GM23338 (cell line): ENCODE results near the gene KIRREL3. TPM values are rescaled to one million over a fixed set of nuclear protein-coding genes. Genes with fewer than 3 reads are reported as not detected.

Source experiments
- ATAC-seq: fragments of 200-7000 bp; cut with Tn5 transposase; 3 replicates; pipeline ENCODE4 v1.9.1; 2020
- DNase-seq: peaks from one replicate; pipeline ENCODE4 v3.0.0-alpha.2; 2015; ENCODE audit warnings: low spot score
- H2AFZ ChIP-seq: fragments of 200-600 bp; sonication (generic); 2 replicates; pipeline ENCODE4 v1.8.0; 2016; ENCODE audit warnings: antibody characterized with exemption, mild to moderate bottlenecking, moderate library complexity
- H3F3A ChIP-seq: fragments of 200-600 bp; sonication (generic); replicated peaks from 2 replicates; pipeline ENCODE4 v1.8.0; 2017; ENCODE audit warnings: antibody characterized with exemption, mixed run types, low read depth
- H3K27ac ChIP-seq: fragments of 200-600 bp; sonication (generic); 2 replicates; pipeline ENCODE4 v1.6.1; 2016; ENCODE audit warnings: low read depth
- H3K27me3 ChIP-seq: fragments of 200-600 bp; sonication (generic); 2 replicates; pipeline ENCODE4 v1.8.0; 2016; ENCODE audit warnings: mild to moderate bottlenecking, mixed run types, moderate library complexity; ENCODE audit not compliant: insufficient read depth
- H3K36me3 ChIP-seq: fragments of 200-600 bp; sonication (generic); 2 replicates; pipeline ENCODE4 v1.8.0; 2016; ENCODE audit warnings: mild to moderate bottlenecking; ENCODE audit not compliant: insufficient read depth
- H3K4me1 ChIP-seq: fragments of 200-600 bp; sonication (generic); 2 replicates; pipeline ENCODE4 v1.8.0; 2016; ENCODE audit warnings: mild to moderate bottlenecking, moderate library complexity; ENCODE audit not compliant: insufficient read depth
- H3K4me2 ChIP-seq: fragments of 200-600 bp; sonication (generic); 2 replicates; pipeline ENCODE4 v1.7.1; 2017; ENCODE audit warnings: mixed run types
- H3K4me3 ChIP-seq: fragments of 200-600 bp; sonication (generic); 2 replicates; pipeline ENCODE4 v1.6.1; 2016; ENCODE audit warnings: mixed run types
- H3K79me2 ChIP-seq: fragments of 200-600 bp; sonication (generic); replicated peaks from 2 replicates; pipeline ENCODE4 v1.8.0; 2017; ENCODE audit warnings: mild to moderate bottlenecking; ENCODE audit not compliant: insufficient read depth
- H3K9me2 ChIP-seq: fragments of 200-600 bp; sonication (generic); 2 replicates; pipeline ENCODE4 v1.8.0; 2017; ENCODE audit not compliant: insufficient read depth
- H4K20me1 ChIP-seq: fragments of 200-600 bp; sonication (generic); replicated peaks from 2 replicates; pipeline ENCODE4 v1.8.0; 2017; ENCODE audit warnings: mild to moderate bottlenecking; ENCODE audit not compliant: insufficient read depth
- H3K27ac Mint-ChIP-seq: 2 replicates; pipeline ENCODE4 v1.8.0; 2020; ENCODE audit warnings: inconsistent platforms, mild to moderate bottlenecking, moderate library complexity, mixed read lengths
- H3K27me3 Mint-ChIP-seq: 3 replicates; pipeline ENCODE4 v1.8.0; 2022; ENCODE audit warnings: low read depth, mild to moderate bottlenecking, moderate library complexity, mixed read lengths, inconsistent platforms; ENCODE audit not compliant: insufficient read depth, poor library complexity
- H3K36me3 Mint-ChIP-seq: 3 replicates; pipeline ENCODE4 v1.8.0; 2021; ENCODE audit warnings: low read depth, mild to moderate bottlenecking, inconsistent platforms, moderate library complexity, mixed read lengths
- H3K4me1 Mint-ChIP-seq: 3 replicates; pipeline ENCODE4 v1.8.0; 2020; ENCODE audit warnings: mild to moderate bottlenecking, inconsistent platforms, mixed read lengths
- H3K4me3 Mint-ChIP-seq: 3 replicates; pipeline ENCODE4 v1.8.0; 2021; ENCODE audit warnings: moderate library complexity, mild to moderate bottlenecking, inconsistent platforms, mixed read lengths
- H3K9me3 Mint-ChIP-seq: 3 replicates; pipeline ENCODE4 v1.8.0; 2020; ENCODE audit warnings: moderate library complexity, mild to moderate bottlenecking, inconsistent platforms, mixed read lengths
- CREB1 ChIP-seq: fragments of 250-450 bp; sonication (Bioruptor Pico); IDR thresholded peaks from 2 replicates; pipeline ENCODE4 v1.5.0; 2020; ENCODE audit warnings: low read depth, mild to moderate bottlenecking, moderate library complexity
- ETS1 ChIP-seq: IDR thresholded peaks from 2 replicates; pipeline ENCODE4 v1.6.1; 2016; ENCODE audit warnings: antibody characterized with exemption
- EZH2 ChIP-seq: fragments of 200-600 bp; sonication (generic); IDR thresholded peaks from one replicate; pipeline ENCODE4 v1.8.0; 2017; ENCODE audit warnings: antibody characterized with exemption, mild to moderate bottlenecking, low read depth; ENCODE audit not compliant: unreplicated experiment
- EZH2phosphoT487 ChIP-seq: fragments of 200-600 bp; sonication (generic); IDR thresholded peaks from one replicate; pipeline ENCODE4 v1.8.1; 2018; ENCODE audit warnings: antibody characterized with exemption; ENCODE audit not compliant: unreplicated experiment
- JUNB ChIP-seq: IDR thresholded peaks from one replicate; pipeline ENCODE4 v1.6.1; 2016; ENCODE audit warnings: antibody characterized with exemption; ENCODE audit not compliant: unreplicated experiment
- NANOG ChIP-seq: IDR thresholded peaks from 2 replicates; pipeline ENCODE4 v1.6.1; 2016; ENCODE audit warnings: antibody characterized with exemption, borderline replicate concordance
- POLR2AphosphoS5 ChIP-seq: IDR thresholded peaks from 2 replicates; pipeline ENCODE4 v1.6.1; 2016; ENCODE audit warnings: antibody characterized with exemption, low read depth
- STAT1 ChIP-seq: IDR thresholded peaks from one replicate; pipeline ENCODE4 v1.6.1; 2016; ENCODE audit warnings: antibody characterized with exemption; ENCODE audit not compliant: unreplicated experiment
- ZNF331 ChIP-seq: fragments of 250-450 bp; sonication (Bioruptor Pico); IDR thresholded peaks from 2 replicates; pipeline ENCODE4 v1.5.0; 2020; ENCODE audit warnings: low read depth, mild to moderate bottlenecking, moderate library complexity
- polyA plus RNA-seq: library from polyadenylated mRNA; unstranded; fragments of >200 nt; fragmentation: Nextera tagmentation; extraction: Ambion mirVana; gene quantifications from 2 replicates; pipeline ENCODE4 v1.2.1, GENCODE V29; 2016
- total RNA-seq: library from RNA; depleted of rRNA; stranded (reverse); fragments of >200 nt; shearing (Covaris generic); gene quantifications from 2 replicates; pipeline ENCODE4 v1.2.3, GENCODE V29; 2014
- TF ChIP-seq, protein P1 (sequence below), 2 experiments: fragments of 200-600 bp in 1 of 2; sonication (generic) in 1 of 2; conservative IDR thresholded peaks; 2 replicates each; pipeline versions ENCODE4 v1.5.1 to v1.6.1; 2016 to 2017; ENCODE audit warnings: antibody characterized with exemption in 2 of 2, low read depth in 2 of 2, mild to moderate bottlenecking in 2 of 2, moderate library complexity in 1 of 2
- TF ChIP-seq, protein P2 (sequence below): IDR thresholded peaks from one replicate; pipeline ENCODE4 v1.6.1; 2018; ENCODE audit warnings: antibody characterized with exemption; ENCODE audit not compliant: unreplicated experiment

Gene KIRREL3
- total and polyA plus RNA-seq, 2 experiments from 2014 or later = 0.13 to 1.5 TPM

GRCh38 chr11:126951465-126951864 lies 49.1 kb downstream of the KIRREL3 start:
- Histone ChIP-seq H2AFZ (no peak overlapping the region), H3K9me2 (no peaks in the 10 kb centered on the region), H3K27me3 (no peaks in the 10 kb centered on the region), H3K79me2 (no peaks in the 10 kb centered on the region), H3K4me3 (no peak overlapping the region), H3K36me3 (no peaks in the 10 kb centered on the region), H3F3A (no peaks in the 10 kb centered on the region), H3K4me2 (no peak overlapping the region), H3K4me1 (no peaks in the 10 kb centered on the region), H4K20me1 (no peaks in the 10 kb centered on the region), H3K27ac (no peak overlapping the region)
- DNase-seq (no peak), ATAC-seq (no peak)
- Mint-ChIP-seq H3K27me3 (peaks cover 5% of the 10 kb centered on the region), H3K36me3 (no peaks in the 10 kb centered on the region), H3K4me1 (no peaks in the 10 kb centered on the region; the same call in 2 of the 3 replicates), H3K27ac (no peak overlapping the region), H3K9me3 (no peaks in the 10 kb centered on the region), H3K4me3 (no peak overlapping the region)
- no peak for TF ChIP-seq ZNF331
- no peak for TF ChIP-seq NANOG
- TF ChIP-seq, protein P1, sequence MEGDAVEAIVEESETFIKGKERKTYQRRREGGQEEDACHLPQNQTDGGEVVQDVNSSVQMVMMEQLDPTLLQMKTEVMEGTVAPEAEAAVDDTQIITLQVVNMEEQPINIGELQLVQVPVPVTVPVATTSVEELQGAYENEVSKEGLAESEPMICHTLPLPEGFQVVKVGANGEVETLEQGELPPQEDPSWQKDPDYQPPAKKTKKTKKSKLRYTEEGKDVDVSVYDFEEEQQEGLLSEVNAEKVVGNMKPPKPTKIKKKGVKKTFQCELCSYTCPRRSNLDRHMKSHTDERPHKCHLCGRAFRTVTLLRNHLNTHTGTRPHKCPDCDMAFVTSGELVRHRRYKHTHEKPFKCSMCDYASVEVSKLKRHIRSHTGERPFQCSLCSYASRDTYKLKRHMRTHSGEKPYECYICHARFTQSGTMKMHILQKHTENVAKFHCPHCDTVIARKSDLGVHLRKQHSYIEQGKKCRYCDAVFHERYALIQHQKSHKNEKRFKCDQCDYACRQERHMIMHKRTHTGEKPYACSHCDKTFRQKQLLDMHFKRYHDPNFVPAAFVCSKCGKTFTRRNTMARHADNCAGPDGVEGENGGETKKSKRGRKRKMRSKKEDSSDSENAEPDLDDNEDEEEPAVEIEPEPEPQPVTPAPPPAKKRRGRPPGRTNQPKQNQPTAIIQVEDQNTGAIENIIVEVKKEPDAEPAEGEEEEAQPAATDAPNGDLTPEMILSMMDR (conservative IDR thresholded peaks at IDR 0.05; ENCODE audit: low read depth in 2 of 2) = no peak
- TF ChIP-seq STAT1 = no peak
- TF ChIP-seq, protein P2, sequence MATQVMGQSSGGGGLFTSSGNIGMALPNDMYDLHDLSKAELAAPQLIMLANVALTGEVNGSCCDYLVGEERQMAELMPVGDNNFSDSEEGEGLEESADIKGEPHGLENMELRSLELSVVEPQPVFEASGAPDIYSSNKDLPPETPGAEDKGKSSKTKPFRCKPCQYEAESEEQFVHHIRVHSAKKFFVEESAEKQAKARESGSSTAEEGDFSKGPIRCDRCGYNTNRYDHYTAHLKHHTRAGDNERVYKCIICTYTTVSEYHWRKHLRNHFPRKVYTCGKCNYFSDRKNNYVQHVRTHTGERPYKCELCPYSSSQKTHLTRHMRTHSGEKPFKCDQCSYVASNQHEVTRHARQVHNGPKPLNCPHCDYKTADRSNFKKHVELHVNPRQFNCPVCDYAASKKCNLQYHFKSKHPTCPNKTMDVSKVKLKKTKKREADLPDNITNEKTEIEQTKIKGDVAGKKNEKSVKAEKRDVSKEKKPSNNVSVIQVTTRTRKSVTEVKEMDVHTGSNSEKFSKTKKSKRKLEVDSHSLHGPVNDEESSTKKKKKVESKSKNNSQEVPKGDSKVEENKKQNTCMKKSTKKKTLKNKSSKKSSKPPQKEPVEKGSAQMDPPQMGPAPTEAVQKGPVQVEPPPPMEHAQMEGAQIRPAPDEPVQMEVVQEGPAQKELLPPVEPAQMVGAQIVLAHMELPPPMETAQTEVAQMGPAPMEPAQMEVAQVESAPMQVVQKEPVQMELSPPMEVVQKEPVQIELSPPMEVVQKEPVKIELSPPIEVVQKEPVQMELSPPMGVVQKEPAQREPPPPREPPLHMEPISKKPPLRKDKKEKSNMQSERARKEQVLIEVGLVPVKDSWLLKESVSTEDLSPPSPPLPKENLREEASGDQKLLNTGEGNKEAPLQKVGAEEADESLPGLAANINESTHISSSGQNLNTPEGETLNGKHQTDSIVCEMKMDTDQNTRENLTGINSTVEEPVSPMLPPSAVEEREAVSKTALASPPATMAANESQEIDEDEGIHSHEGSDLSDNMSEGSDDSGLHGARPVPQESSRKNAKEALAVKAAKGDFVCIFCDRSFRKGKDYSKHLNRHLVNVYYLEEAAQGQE = no peak
- TF ChIP-seq POLR2AphosphoS5 = no peak
- no peak for TF ChIP-seq JUNB
- TF ChIP-seq EZH2 = no peak
- no peak for TF ChIP-seq EZH2phosphoT487
- TF ChIP-seq ETS1 = no peak
- no peak for TF ChIP-seq CREB1
